HUDEP-2 (cell line): Measurements from ENCODE around the gene HERC6.

Experiments
- DNase-seq, 76 experiments: peaks; one replicate each; lab custom pipeline; 2025; ENCODE audit not compliant: unreplicated experiment in 76 of 76; lab: John Stamatoyannopoulos, UW

HERC6 gene

GRCh38 chr4:88443486-88443885, 64.8 kb downstream of the HERC6 start:
- no peak for DNase-seq

GRCh38 chr4:88445252-88445651, 66.6 kb downstream of the HERC6 start:
- DNase-seq: no peak

- DNase-seq: no peak
These were observed 67.5 kb downstream of the HERC6 start for GRCh38 chr4:88446124-88446523.

GRCh38 chr4:88447371-88448095, 68.9 kb downstream of the HERC6 start:
- DNase-seq: no peak

- peak in 19 of 76 experiments; percentile 3 to 59 (median 30) for DNase-seq
These were observed 69.6 kb downstream of the HERC6 start for GRCh38 chr4:88448211-88448765.

GRCh38 chr4:88448889-88449288, 70.2 kb downstream of the HERC6 start:
- DNase-seq: no peak

GRCh38 chr4:88449290-88449689, 70.6 kb downstream of the HERC6 start:
- no peak for DNase-seq

- DNase-seq: no peak
These were observed 72.6 kb downstream of the HERC6 start for GRCh38 chr4:88451205-88451604.

GRCh38 chr4:88452912-88453311, 74.3 kb downstream of the HERC6 start:
- DNase-seq: no peak

GRCh38 chr4:88456670-88457306, 78.1 kb downstream of the HERC6 start, which contains the start of gene HERC5:
Gene HERC5 (plus strand): TSS chr4:88457119. CDS start chr4:88457270, 151 bp downstream.
- DNase-seq: peak in 72 of 76 experiments; percentile 7 to 87 (median 64)

GRCh38 chr4:88457307-88458103, 78.9 kb downstream of the HERC6 start:
- DNase-seq: peak in 8 of 76 experiments; percentile 5 to 59 (median 30)

GRCh38 chr4:88458104-88458740, 79.6 kb downstream of the HERC6 start:
- no peak for DNase-seq

GRCh38 chr4:88465653-88466192, 87.1 kb downstream of the HERC6 start:
- no peak for DNase-seq

GRCh38 chr4:88467392-88467791, 88.7 kb downstream of the HERC6 start:
- no peak for DNase-seq

- no peak for DNase-seq
These were observed 98.7 kb downstream of the HERC6 start for GRCh38 chr4:88477229-88477860.

- DNase-seq: no peak
These were observed 99.6 kb downstream of the HERC6 start for GRCh38 chr4:88478247-88478646.

- no peak for DNase-seq
These were observed 102.9 kb downstream of the HERC6 start for GRCh38 chr4:88481537-88481936.

- no peak for DNase-seq
These were observed 110.6 kb downstream of the HERC6 start for GRCh38 chr4:88489100-88489761.
